Measurements from ENCODE around the gene GLP1R. TPM values are rescaled to one million over a fixed set of nuclear protein-coding genes. Genes with fewer than 3 reads are reported as not detected.

The GLP1R gene
- total RNA-seq, 8 experiments from 2014 or later = 0.05 to 0.71 (median 0.14) TPM; not detected in 3

- in situ Hi-C loops (cut with MboI; ENCODE audit: low pct_unique_long_range_greater_than_20kb in 2 of 9, low sequenced_read_pairs in 9 of 9, unreplicated experiment in 9 of 9) = no loop called here
- H3K4me1 ChIP-seq (replicated peaks in 1 of 2) = peaks cover 0 to 5% of the 10 kb centered on the region in 2 donors
- H3K27ac ChIP-seq = no peak overlapping the region
- 22 to 90% (median 80%) methylated on average over 2 to 3 of the region's 9 CpGs; no CpG with 5 or more reads in 7 of the 10 experiments for WGBS, 10 experiments
- ATAC-seq (replicated peaks in 6 of 8) = no peak
- no peak overlapping the region for H3K4me3 ChIP-seq
Measured at GRCh38 chr6:39049575-39050283, 1.1 kb downstream of the GLP1R start.

- peaks cover 0 to 5% of the 10 kb centered on the region in 2 donors for H3K4me1 ChIP-seq (replicated peaks in 1 of 2)
- no peak for ATAC-seq (replicated peaks in 6 of 8)
- WGBS, 10 experiments = 14 to 80% methylated on average over 1 to 2 of the region's 5 CpGs; no CpG with 5 or more reads in 8 of the 10 experiments
Measured at GRCh38 chr6:39050453-39051112, 2.0 kb downstream of the GLP1R start.

GRCh38 chr6:39051399-39052122, 3.0 kb downstream of the GLP1R start:
- peaks cover 0 to 5% of the 10 kb centered on the region in 2 donors for H3K4me1 ChIP-seq (replicated peaks in 1 of 2)
- in situ Hi-C loops (cut with MboI; ENCODE audit: low pct_unique_long_range_greater_than_20kb in 2 of 9, low sequenced_read_pairs in 9 of 9, unreplicated experiment in 9 of 9) = no loop called here
- no peak overlapping the region for H3K27ac ChIP-seq
- no peak overlapping the region for H3K4me3 ChIP-seq
- 33 to 75% (median 67%) methylated on average over 1 to 3 of the region's 4 CpGs; no CpG with 5 or more reads in 5 of the 10 experiments for WGBS, 10 experiments
- ATAC-seq (replicated peaks in 6 of 8) = no peak

More at GRCh38 chr6:39050453-39051112, 2.0 kb downstream of the GLP1R start:
- H3K4me3 ChIP-seq = no peak overlapping the region
- H3K27ac ChIP-seq = no peak overlapping the region
- in situ Hi-C loops (cut with MboI; ENCODE audit: low pct_unique_long_range_greater_than_20kb in 2 of 9, low sequenced_read_pairs in 9 of 9, unreplicated experiment in 9 of 9) = no loop called here

GRCh38 chr6:39053016-39053624, 4.5 kb downstream of the GLP1R start:
- Histone ChIP-seq H3K27ac (no peak overlapping the region), H3K4me3 (no peak overlapping the region), H3K4me1 (replicated peaks in 1 of 2) (peaks cover 0 to 5% of the 10 kb centered on the region in 2 donors)
- 0 to 87% (median 63%) methylated on average over 2 to 3 of the region's 4 CpGs; no CpG with 5 or more reads in 5 of the 10 experiments for whole genome bisulfite sequencing, 10 experiments
- in situ Hi-C loops (cut with MboI; ENCODE audit: low pct_unique_long_range_greater_than_20kb in 2 of 9, low sequenced_read_pairs in 9 of 9, unreplicated experiment in 9 of 9) = no loop called here
- peak in 3 of 8 experiments; percentile 61 to 75 (median 63) for ATAC-seq (replicated peaks in 6 of 8)

- H3K27ac ChIP-seq = no peak overlapping the region
- no peak overlapping the region for H3K4me3 ChIP-seq
- in situ Hi-C loops (cut with MboI; ENCODE audit: low pct_unique_long_range_greater_than_20kb in 2 of 9, low sequenced_read_pairs in 9 of 9, unreplicated experiment in 9 of 9) = no loop called here
- ATAC-seq (replicated peaks in 6 of 8) = no peak
- peaks cover 0 to 2% of the 10 kb centered on the region in 2 donors for H3K4me1 ChIP-seq (replicated peaks in 1 of 2)
- WGBS, 10 experiments = 17 to 80% (median 58%) methylated on average over 1 to 5 of the region's 9 CpGs; no CpG with 5 or more reads in 5 of the 10 experiments
Measured at GRCh38 chr6:39053854-39054576, 5.4 kb downstream of the GLP1R start.

DNA sequence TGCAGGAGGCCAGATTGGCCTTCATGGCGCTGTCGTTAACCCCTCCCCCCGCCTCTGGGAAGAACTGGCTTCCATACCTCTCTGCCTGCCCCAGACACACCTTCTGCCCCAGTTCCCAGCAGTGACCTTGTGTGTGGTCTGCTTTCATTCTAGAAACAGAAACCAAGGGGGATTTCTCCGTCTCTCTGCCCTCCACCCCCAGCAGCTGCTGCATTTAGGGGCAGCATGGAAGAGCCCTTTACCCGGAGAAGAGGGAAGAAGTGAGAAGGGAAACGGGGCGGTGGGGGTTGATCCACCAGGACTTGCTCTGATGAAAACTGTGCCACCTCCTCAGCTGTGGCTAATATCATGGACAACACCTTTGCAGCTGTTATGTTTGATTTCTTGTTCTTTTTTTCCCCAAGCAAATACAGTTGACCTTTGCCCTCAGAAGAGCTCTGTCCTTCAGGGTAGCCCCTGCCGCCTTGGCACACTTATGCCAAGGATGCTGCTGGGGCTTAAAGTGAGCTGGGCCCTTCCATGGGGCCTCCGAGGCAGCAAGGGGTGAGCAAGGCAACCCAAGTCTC, 6.1 kb downstream of the GLP1R start:
- whole genome bisulfite sequencing, 10 experiments = 20 to 90% (median 60%) methylated on average over 1 to 5 of the region's 9 CpGs; no CpG with 5 or more reads in 3 of the 10 experiments
- Histone ChIP-seq H3K4me1 (replicated peaks in 1 of 2) (peaks cover 4 to 5% of the 10 kb centered on the region in 2 donors), H3K4me3 (no peak overlapping the region), H3K27ac (no peak overlapping the region)
- in situ Hi-C loops (cut with MboI; ENCODE audit: low pct_unique_long_range_greater_than_20kb in 2 of 9, low sequenced_read_pairs in 9 of 9, unreplicated experiment in 9 of 9) = no loop called here
- no peak for ATAC-seq (replicated peaks in 6 of 8)

DNA sequence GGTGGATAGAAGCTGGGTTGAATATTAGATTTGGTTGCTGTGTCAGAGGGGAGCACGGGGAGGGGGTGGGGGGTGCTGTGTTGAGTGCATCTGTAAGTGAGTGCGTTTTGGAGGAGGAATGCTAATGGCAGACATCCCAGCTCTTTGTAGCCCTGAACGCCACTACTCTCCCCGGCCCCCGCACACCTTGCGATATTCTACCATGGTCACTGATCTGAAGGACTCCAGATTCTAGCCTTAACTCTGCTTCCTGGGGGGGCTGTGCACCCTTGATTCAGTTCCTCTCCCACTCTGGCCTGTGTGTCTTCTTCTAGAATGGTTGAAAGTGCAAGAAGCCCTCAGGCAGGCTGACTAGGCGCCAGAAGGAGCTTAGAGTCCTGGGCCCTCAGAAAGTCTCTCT, 7.1 kb downstream of the GLP1R start:
- no peak overlapping the region for H3K27ac ChIP-seq
- H3K4me1 ChIP-seq (replicated peaks in 1 of 2) = peaks cover 4 to 7% of the 10 kb centered on the region in 2 donors
- 0 to 100% (median 90%) methylated on average over 1 to 4 of the region's 7 CpGs; no CpG with 5 or more reads in 5 of the 10 experiments for WGBS, 10 experiments
- no peak overlapping the region for H3K4me3 ChIP-seq
- in situ Hi-C loops (cut with MboI; ENCODE audit: low pct_unique_long_range_greater_than_20kb in 2 of 9, low sequenced_read_pairs in 9 of 9, unreplicated experiment in 9 of 9) = no loop called here
- ATAC-seq (replicated peaks in 6 of 8) = no peak

DNA sequence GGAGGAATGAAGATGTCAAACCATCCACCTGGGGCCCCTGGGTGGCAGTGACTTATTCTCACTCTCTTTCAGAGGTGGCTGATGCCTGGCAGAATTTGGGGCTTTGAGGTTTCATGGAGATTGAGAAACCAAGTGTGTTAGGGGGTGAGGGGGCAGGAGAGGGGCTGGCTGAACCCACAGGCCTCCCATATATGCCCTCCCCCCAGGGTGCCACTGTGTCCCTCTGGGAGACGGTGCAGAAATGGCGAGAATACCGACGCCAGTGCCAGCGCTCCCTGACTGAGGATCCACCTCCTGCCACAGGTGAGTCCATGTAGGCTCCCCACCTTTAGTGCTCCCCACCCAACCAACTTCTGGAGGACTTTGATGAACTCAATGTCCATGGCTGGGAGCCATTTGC, 7.6 kb downstream of the GLP1R start:
- whole genome bisulfite sequencing, 10 experiments = 53 to 100% methylated on average over 1 to 5 of the region's 5 CpGs; no CpG with 5 or more reads in 8 of the 10 experiments
- no peak for ATAC-seq (replicated peaks in 6 of 8)
- Histone ChIP-seq H3K4me1 (replicated peaks in 1 of 2) (peaks cover 4 to 7% of the 10 kb centered on the region in 2 donors), H3K27ac (no peak overlapping the region), H3K4me3 (no peak overlapping the region)
- in situ Hi-C loops (cut with MboI; ENCODE audit: low pct_unique_long_range_greater_than_20kb in 2 of 9, low sequenced_read_pairs in 9 of 9, unreplicated experiment in 9 of 9) = no loop called here

GRCh38 chr6:39056681-39057080, 8.1 kb downstream of the GLP1R start:
- H3K4me1 ChIP-seq (replicated peaks in 1 of 2) = peaks cover 4 to 7% of the 10 kb centered on the region in 2 donors
- in situ Hi-C loops (cut with MboI; ENCODE audit: low pct_unique_long_range_greater_than_20kb in 2 of 9, low sequenced_read_pairs in 9 of 9, unreplicated experiment in 9 of 9) = no loop called here
- ATAC-seq (replicated peaks in 6 of 8) = no peak
- no peak overlapping the region for H3K27ac ChIP-seq
- WGBS, 10 experiments = 45 to 92% (median 67%) methylated on average over 1 to 8 of the region's 9 CpGs; no CpG with 5 or more reads in 3 of the 10 experiments
- H3K4me3 ChIP-seq = no peak overlapping the region

GRCh38 chr6:39057251-39058155, 8.9 kb downstream of the GLP1R start:
- Histone ChIP-seq H3K4me1 (replicated peaks in 1 of 2) (peaks cover 4 to 7% of the 10 kb centered on the region in 2 donors), H3K27ac (no peak overlapping the region), H3K4me3 (no peak overlapping the region)
- ATAC-seq (replicated peaks in 6 of 8) = no peak
- in situ Hi-C loops (cut with MboI; ENCODE audit: low pct_unique_long_range_greater_than_20kb in 2 of 9, low sequenced_read_pairs in 9 of 9, unreplicated experiment in 9 of 9) = no loop called here
- WGBS, 10 experiments = 20 to 67% methylated on average over 1 of the region's 17 CpGs; no CpG with 5 or more reads in 8 of the 10 experiments

GRCh38 chr6:39058471-39059147, 10.0 kb downstream of the GLP1R start:
- WGBS, 10 experiments = 40 to 100% (median 67%) methylated on average over 1 to 5 of the region's 6 CpGs; no CpG with 5 or more reads in 5 of the 10 experiments

More at GRCh38 chr6:39058471-39059147, 10.0 kb downstream of the GLP1R start:
- ATAC-seq (replicated peaks in 6 of 8) = no peak
- in situ Hi-C loops (cut with MboI; ENCODE audit: low pct_unique_long_range_greater_than_20kb in 2 of 9, low sequenced_read_pairs in 9 of 9, unreplicated experiment in 9 of 9) = no loop called here
- H3K4me3 ChIP-seq = no peak overlapping the region
- no peak overlapping the region for H3K27ac ChIP-seq
- H3K4me1 ChIP-seq (replicated peaks in 1 of 2) = peaks cover 4 to 7% of the 10 kb centered on the region in 2 donors

All from motor neuron (in vitro differentiated cells).